ENCODE results near the gene TMEM144.
"Not testable (repeated sequence)": the region's sequence is repeated elsewhere in the genome, so short reads cannot be mapped to it uniquely, and the experiment has no call there.

Gene TMEM144

GRCh38 chr4:158192439-158193158, 17.7 kb upstream of the TMEM144 start:
- no peak for DNase-seq

DNA sequence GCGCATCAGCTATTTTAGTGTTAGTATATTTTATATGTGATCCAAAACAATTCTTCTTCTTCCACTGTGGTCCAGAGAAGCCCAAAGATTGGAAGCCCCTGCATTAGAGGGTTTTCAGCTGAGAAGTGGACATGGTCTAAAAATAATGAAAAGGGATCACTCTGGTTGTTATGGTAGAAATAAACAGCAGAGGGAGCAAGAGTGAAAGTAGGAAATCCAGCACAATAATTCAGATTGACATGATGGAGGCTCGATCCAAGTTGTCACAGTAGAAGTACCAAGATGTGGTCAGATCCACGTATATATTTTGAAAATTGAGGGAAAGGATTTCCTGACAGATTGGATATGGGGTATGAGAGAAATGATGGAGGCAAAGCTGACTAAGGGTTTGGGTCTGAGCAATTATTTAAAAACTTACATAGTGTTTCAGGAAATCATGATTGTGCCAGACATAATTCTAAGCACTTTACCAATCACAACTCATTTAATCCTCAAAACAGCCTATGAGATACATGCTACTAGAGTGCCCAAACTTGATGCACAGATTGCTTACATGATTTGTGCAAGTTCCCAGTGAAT, 17.0 kb upstream of the TMEM144 start:
- DNase-seq: no peak

- no peak for DNase-seq
These were observed 15.0 kb upstream of the TMEM144 start for GRCh38 chr4:158195297-158195696.

- no peak for DNase-seq
These were observed 13.0 kb upstream of the TMEM144 start for GRCh38 chr4:158197194-158197776.

DNA sequence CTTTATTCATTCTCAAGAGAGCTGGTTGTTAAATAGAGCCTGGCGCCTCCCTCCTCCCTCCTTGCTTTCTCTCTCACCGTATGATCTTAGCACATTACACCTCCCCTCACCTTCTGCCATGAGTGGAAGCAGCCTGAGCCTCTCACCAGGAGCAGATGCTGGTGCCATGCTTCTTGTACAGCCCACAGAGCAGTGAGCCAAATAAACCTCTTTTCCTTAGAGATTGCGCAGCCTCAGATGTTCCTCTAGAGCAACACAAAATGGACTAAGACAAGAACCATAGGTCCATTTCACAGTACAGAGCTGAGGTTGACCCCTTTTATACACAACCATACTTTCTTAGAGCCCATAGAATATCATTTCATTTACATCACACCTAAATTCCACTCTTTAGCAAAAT, 10.1 kb upstream of the TMEM144 start:
- DNase-seq: no peak

DNA sequence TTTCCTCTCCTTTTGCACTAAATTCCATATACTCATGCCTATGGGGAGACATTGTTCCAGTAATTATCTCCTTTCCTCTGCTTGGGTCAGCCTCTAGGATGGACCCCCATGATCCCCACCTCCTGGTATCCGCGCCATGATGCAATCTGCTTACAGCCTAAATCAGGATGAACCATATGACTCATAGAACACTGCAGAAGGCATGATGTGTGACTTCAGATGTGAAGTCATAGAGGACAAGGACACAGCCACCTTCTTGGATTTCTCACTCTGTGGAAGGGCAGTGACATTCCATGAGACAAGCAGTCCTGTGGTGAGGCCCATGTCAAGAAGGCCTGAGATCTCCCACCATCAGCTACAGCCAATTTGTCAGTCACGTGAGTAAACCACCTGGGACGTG, 9.0 kb upstream of the TMEM144 start:
- no peak for DNase-seq

DNA sequence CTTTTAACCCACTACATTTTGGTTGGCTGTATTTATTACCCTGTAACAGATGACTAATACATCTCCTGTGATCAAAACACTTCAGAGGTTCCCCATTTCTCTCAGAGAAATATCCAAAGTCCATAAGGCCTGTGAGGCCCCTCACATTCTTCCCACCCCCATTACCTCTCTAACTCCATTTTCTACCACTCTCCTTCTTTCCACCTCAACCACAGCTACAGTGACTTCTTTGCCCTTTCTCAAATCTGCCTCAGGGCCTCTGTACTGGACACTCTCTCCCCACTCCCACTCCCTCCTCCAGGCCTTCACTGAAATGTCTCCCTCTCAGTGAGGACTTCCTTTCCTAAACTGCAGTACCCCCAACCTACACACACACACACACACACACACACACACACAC, 8.4 kb upstream of the TMEM144 start:
- no peak for DNase-seq

GRCh38 chr4:158202481-158202880, 7.8 kb upstream of the TMEM144 start:
- no peak for DNase-seq

DNA sequence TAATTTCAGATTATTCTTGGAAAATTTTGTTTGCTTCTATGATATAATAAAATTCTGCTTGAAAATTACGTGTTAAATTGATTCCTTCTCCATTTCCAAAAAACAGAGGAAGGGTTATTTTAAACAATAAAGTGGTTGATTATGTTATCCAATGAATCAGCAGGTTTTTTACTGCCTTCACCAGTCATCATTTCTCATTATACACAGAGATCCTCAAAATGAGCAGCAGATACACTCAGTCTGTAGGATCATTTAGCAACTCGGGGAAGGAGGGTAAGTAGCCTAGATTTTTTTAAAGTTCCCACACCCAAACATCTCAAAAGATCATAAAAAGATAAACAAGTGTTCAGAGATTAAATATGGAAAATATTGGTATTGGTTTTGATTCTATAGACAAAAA, 6.8 kb upstream of the TMEM144 start:
- DNase-seq: no peak

GRCh38 chr4:158203929-158204328, 6.4 kb upstream of the TMEM144 start:
- DNase-seq: no peak

GRCh38 chr4:158208963-158209640, 1.2 kb upstream of the TMEM144 start:
- DNase-seq: peak; percentile 34

- DNase-seq: no peak
These were observed 936 bp downstream of the TMEM144 start for GRCh38 chr4:158211222-158211621.

GRCh38 chr4:158213466-158213865, 3.2 kb downstream of the TMEM144 start:
- DNase-seq: no peak

DNA sequence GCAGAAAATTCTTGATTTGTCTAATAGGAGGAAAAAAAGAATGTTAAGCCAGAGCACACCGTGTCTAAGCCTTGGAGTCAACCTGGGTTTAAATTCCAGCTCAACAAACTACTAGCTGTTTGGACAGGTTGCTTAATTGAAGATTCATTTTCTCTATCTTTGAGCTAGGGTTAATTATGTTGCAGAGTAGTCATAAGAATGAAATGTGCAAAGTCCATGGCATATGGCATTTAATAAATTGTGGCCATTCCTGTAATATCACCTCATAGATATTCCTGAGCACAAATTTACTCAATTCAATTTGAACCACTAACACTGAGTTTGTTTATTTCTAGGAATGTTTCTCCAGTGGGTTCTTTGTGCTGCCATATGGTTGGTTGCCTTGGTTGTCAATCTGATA, 4.6 kb downstream of the TMEM144 start:
- no peak for DNase-seq

GRCh38 chr4:158217763-158218162, 7.5 kb downstream of the TMEM144 start:
- DNase-seq: no peak

- DNase-seq: no peak
These were observed 9.3 kb downstream of the TMEM144 start for GRCh38 chr4:158219623-158220022.

GRCh38 chr4:158224318-158224717, 14.0 kb downstream of the TMEM144 start:
- not testable (repeated sequence) for DNase-seq

GRCh38 chr4:158224999-158225398, 14.7 kb downstream of the TMEM144 start:
- not testable (repeated sequence) for DNase-seq

DNA sequence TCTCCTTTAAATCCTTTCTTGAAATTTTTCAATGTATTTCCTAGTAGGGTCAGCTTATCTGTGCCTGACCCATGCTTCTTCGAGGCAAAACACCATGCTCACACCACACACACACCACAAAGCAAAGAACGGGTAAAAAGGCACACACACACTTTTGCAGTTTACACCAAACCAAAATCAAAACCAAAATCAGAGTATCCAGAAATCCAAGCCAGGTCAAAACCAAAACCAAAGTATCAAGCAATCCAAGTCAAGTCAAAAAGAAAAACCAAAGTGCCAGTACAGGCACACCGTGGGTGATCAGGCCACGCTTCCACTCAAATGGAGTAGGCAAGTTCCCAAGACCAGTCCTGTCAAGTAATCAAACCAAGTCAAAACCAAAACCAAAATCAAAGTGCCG, 17.6 kb downstream of the TMEM144 start:
- not testable (repeated sequence) for DNase-seq

DNA sequence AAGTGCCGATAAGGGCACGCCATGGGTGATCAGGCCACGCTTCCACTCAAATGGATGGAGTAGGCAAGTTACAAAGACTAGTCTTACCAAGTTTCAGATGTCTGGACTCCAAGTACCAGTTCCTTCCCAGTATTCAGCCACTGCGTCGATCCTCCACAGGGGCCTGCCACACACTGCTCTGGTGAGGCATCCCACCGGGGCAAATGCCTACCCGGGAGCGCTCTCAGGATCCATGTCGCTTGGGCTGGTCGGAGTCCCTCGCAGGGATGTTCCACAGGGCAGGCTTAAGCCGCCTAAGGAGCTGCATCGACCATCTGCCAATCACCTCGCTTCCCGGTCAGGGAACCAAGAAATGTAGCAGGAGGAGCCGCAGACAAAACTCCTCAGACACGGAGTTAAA, 18.1 kb downstream of the TMEM144 start:
- DNase-seq: not testable (repeated sequence)

GRCh38 chr4:158229768-158230167, 19.5 kb downstream of the TMEM144 start:
- no peak for DNase-seq

- no peak for DNase-seq
These were observed 24.4 kb downstream of the TMEM144 start for GRCh38 chr4:158234671-158235070.

GRCh38 chr4:158236304-158237030, 26.2 kb downstream of the TMEM144 start:
- no peak for DNase-seq

All from KG1 (cell line).